Mammary epithelial cell (primary cell): Measurements from ENCODE around the gene RPL39L.

Experiments used
- CTCF ChIP-seq, 2 donors: IDR thresholded peaks in 1 of 2; conservative IDR thresholded peaks in 1 of 2; 2 replicates each; pipeline ENCODE4 v1.5.1; 2011 to 2012; ENCODE audit warnings: inconsistent platforms in 2 of 2, low read length in 2 of 2, mild to moderate bottlenecking in 2 of 2, control low read depth in 1 of 2, low read depth in 1 of 2; ENCODE audit not compliant: insufficient read depth in 1 of 2; ENCODE audit errors: extremely low read depth in 1 of 2
- EZH2 ChIP-seq: IDR thresholded peaks from 2 replicates; pipeline ENCODE4 v1.6.1; 2012; ENCODE audit warnings: low read length, inconsistent platforms, borderline replicate concordance

DNA sequence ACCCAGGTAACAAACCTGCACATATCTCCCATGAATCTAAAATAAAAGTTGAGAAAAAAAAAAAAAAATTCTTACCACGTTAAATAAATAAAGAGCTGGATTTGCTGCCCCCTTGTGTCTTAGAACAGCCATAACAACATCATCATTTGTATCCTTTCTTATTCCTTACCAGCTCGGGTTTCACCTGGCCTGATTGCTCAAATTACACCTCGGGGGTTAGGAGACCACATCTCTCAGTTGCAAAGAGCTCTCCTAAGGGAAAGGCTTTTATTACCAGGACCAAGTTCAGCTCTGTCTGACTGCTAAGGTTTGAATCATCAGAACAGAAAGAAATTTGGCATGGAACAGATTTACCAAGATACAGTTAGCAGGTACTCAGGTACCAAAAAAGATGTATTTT is 25.8 kb upstream of the RPL39L start:
- TF ChIP-seq CTCF (conservative IDR thresholded peaks at IDR 0.05 in 1 of 2, IDR thresholded peaks at IDR 0.05 in 1 of 2; ENCODE audit: extremely low read depth in 1 of 2, insufficient read depth in 1 of 2, low read depth in 1 of 2, low read length in 2 of 2) = peak; percentile 60 to 64
- no peak for TF ChIP-seq EZH2
